GM08714 (cell line): Measurements from ENCODE around the gene PSMG2.
"Not testable (repeated sequence)": the region's sequence is repeated elsewhere in the genome, so short reads cannot be mapped to it uniquely, and the experiment has no call there.

Experiments
- H3K4me3 ChIP-seq: fragments of 200-500 bp; sonication (Bioruptor generic); 2 replicates; pipeline ENCODE4 v1.5.1; 2014; ENCODE audit warnings: mild to moderate bottlenecking, low read length, inconsistent platforms
- ZNF274 ChIP-seq: IDR thresholded peaks from 2 replicates; pipeline ENCODE4 v1.6.1; 2012; ENCODE audit warnings: mild to moderate bottlenecking, low read depth, low read length

Gene PSMG2

DNA sequence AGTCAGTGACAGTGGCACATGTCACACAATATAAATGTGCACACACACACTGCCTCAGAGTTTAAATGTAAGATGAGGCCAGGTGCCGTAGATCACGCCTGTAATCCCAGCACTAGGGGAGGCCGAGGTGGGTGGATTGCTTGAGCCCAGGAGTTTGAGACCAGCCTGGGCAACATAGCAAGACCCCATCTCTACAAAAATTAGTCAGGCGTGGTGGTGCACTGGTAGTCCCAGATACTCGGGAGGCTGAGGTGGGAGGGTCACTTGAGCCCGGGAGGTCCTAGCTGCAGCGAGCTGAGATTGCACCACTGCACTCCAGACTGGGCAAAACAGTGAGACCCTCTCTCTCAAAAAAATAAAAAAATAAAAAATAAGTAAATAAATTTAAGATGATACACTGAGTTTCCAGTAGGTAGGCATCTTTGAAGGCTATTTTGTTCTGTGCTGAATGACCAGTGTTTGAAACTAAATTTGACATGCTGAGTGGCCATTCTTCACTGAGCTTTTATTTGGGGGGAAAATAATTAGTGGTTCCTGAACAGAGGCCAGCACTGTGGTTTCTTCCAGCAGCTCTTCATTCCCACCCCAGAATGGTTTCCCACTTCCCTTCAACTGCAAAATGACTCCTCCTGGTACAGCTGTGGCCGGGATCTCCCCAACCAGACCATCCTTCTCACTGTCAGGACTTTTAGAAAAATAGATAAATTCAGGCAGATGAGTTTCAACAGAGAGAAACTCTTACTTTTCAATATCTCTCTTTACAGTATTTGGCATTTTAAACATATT lies 44.9 kb downstream of the PSMG2 start:
- no peak overlapping the region for H3K4me3 ChIP-seq
- no peak for TF ChIP-seq ZNF274

GRCh38 chr18:12748671-12749070 lies 45.8 kb downstream of the PSMG2 start:
- no peak for TF ChIP-seq ZNF274
- H3K4me3 ChIP-seq, result no peak overlapping the region

GRCh38 chr18:12749121-12749520 lies 46.3 kb downstream of the PSMG2 start:
- no peak overlapping the region for H3K4me3 ChIP-seq
- no peak for TF ChIP-seq ZNF274

DNA sequence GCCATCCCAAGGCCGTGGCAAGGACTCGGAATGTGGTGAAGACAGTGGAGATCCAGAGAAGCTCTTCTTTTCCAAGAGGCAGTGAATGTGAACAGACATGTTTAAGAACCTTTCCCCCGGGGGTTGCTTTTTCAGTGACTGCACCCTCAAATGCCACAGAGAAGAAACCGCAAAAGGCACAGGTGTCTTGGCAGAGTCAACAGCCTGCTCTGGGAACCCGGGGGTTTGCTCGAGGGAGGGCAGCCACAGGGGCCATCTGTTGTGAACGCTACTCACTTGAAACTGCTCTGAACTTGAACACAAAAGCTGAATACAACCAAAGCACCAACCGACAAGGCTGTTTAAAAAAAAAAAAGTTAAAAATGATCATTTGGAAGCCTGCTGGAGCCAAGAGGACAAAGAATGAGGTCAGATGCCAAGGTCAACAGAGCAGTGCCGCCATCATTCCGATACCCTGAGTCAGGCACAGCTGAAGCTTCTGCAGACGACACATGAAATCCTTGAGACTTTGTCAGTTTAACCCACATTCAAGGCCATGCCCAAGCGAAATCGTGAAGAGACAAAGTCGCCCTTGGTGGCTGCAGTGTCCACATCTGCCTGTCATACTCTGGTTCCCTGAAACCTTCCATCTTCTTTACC lies 47.4 kb downstream of the PSMG2 start:
- no peak for TF ChIP-seq ZNF274
- no peak overlapping the region for H3K4me3 ChIP-seq

DNA sequence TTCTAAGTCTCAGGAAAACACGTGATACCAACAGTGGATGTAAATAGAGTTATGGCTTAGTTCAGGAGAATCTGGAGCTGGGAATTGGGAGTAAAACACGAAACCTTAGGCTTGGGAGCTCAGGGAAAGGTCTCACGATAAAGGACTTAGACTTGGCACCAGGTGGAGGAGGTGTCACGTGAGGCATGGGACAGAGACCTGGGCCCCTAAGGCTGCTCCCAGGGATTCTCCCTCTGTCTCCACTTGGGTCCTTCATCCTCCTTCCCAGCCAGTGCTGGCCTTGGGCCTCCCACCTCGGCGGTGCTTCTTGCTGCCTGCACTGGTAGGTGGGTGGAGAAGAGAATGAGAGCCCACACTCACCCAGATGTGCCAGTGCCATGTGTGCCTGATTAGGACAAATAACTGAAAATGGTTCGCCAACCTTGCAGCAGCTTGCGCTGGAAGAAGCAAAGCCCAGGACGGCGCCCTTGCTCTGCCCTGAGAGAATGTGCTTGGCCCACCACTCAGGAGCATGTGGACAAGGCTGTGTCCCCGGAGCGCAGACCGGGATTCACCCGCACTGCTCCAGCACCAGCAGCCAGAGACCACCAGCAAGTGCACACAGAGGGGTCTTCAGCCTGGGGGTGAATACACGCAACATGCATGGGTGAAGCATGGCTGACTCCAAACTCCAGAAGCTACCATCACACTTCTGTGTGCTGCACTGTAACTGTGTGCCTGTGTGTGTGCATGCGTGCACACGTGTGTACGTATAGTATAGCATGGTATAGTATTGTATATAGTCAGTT lies 48.1 kb downstream of the PSMG2 start:
- H3K4me3 ChIP-seq, result no peak overlapping the region
- no peak for TF ChIP-seq ZNF274

GRCh38 chr18:12751503-12751884 lies 48.7 kb downstream of the PSMG2 start:
- H3K4me3 ChIP-seq, result no peak overlapping the region
- TF ChIP-seq ZNF274, result no peak

DNA sequence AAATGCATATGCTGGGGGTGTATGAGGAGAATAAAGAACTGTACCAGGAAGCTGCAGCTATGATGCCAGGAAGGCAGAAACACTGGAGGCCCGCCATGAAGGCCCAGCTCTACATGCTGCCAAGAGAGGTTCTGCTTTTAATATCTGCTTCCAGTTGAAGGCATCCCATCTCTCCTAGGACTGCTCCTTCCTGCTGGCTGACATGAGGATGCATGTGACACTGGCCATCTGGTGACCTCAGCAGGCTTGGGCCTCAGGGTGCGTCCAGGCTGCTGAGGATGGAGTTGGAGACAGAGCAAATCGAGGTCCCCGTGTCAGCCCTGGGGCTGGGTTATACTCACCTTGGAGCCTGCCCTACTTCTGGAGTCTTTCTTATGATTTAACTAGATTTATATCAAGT lies 49.0 kb downstream of the PSMG2 start:
- H3K4me3 ChIP-seq, result no peak overlapping the region
- no peak for TF ChIP-seq ZNF274

GRCh38 chr18:12754511-12754910 lies 51.7 kb downstream of the PSMG2 start:
- TF ChIP-seq ZNF274, result no peak
- no peak overlapping the region for H3K4me3 ChIP-seq

DNA sequence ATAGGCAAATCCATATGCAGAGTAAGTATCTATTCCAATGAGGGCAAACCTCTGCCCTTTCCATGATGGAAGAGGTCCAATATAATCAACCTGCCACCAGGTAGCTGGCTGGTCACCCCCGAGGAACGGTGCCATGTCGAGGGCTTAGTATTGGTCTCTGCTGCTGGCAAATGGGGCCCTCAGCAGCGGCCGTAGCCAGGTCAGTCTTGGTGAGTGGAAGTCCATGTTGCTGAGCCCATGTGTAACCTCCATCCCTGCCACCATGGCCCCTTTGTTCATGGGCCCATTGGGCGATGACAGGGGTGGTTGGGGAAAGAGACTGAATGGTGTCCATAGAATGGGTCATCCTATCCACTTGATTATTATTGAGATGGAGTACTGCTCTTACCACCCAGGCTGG lies 52.8 kb downstream of the PSMG2 start:
- not testable (repeated sequence) for H3K4me3 ChIP-seq

DNA sequence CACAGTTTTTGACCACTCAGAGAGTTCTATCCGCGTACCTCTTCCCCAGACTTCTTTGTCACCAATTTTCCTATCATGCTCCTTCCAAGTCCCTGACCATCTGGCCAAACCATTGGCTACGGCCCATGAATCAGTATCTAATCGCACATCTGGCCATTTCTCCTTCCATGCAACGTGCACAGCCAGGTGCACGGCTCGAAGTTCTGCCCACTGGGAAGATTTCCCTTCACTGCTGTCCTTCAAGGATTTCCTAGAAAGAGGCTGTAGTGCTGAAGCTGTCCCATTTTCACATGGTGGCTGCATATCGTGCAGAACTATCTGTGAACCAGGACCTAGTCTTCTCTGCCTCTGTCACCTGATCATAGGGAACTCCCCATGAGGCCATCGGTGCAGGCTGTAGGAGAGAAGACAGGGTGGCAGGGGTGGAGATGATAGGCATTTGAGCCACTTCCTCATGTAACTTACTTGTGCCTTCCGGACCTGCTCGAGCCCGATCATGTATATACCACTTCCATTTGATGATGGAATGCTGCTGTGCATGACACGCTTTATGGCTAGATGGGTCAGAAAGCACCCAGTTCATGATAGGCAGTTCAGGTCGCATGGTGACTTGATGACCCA lies 53.9 kb downstream of the PSMG2 start:
- not testable (repeated sequence) for H3K4me3 ChIP-seq

GRCh38 chr18:12758566-12758965 lies 55.7 kb downstream of the PSMG2 start:
- H3K4me3 ChIP-seq, result not testable (repeated sequence)

DNA sequence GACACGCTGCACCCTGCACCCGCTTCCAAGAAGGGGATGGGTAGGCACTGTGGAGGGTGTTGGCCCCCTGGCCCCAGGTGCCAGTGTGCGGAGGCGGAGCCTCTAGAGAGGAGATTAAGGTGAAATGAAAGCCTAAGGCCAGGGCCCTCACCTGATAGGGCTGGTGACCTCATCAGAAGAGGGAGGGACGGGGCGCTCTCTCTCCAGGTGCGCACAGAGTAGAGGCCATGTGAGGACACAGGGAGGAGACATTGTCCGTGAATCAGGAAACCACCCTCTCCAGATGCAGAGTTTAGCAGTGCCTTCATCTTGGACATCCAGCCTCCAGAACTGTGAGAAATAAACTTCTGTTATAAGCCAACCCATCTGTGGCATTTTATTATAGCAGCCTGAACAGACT lies 62.3 kb downstream of the PSMG2 start:
- TF ChIP-seq ZNF274, result no peak

GRCh38 chr18:12765586-12765985 lies 62.7 kb downstream of the PSMG2 start:
- no peak for TF ChIP-seq ZNF274
- no peak overlapping the region for H3K4me3 ChIP-seq

More for the DNA sequence above, 62.3 kb downstream of the PSMG2 start:
- H3K4me3 ChIP-seq, result no peak overlapping the region

DNA sequence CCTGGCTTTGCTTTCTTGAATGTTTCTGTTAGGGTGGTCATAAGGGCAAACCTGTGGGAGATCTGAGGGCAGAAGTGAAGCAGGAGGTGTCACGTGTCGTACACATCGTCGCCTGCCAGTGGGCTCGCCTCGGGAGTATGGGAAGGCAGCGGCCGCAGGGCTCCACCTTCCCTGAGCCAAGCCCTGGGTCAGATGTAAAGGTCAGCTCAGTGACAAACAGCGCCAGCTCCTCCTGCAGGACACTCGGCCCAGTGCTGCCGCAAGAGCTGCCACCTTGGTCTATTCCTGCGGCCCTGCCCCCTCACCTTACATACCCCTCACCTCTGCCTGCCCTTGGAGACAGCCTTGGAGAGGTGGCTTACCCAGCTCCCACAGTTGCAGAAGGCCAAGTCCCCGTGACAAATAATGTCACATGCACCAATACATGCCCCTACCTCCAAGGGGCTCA lies 64.2 kb downstream of the PSMG2 start:
- H3K4me3 ChIP-seq, result no peak overlapping the region
- TF ChIP-seq ZNF274, result no peak
